ENCODE results near the gene TUBGCP6.

GRCh38 chr22:50246242-50247175 lies 1.7 kb upstream of the TUBGCP6 start:
- TF ChIP-seq CTCF (IDR thresholded peaks at IDR 0.05; ENCODE audit: low read depth, low read length) (no peak), POLR2A (IDR thresholded peaks at IDR 0.05; ENCODE audit: extremely low read depth, insufficient read length) (no peak)
